DMS 273 treated with DMSO at 0.1 percent for 48 hours (cell line): ENCODE data around the gene AZGP1.
"Not testable (repeated sequence)": the region's sequence is repeated elsewhere in the genome, so short reads cannot be mapped to it uniquely, and the experiment has no call there.

Source experiments
- DNase-seq: peaks from one replicate; lab custom pipeline; 2025; lab: John Stamatoyannopoulos, UW

The AZGP1 gene

GRCh38 chr7:99975782-99976521 is at the start of gene AZGP1:
AZGP1 (minus strand) TSS chr7:99976031; CDS start chr7:99976020, 11 bp downstream.
- DNase-seq, result no peak

GRCh38 chr7:100024020-100024619 is 48.3 kb upstream of the AZGP1 start:
- DNase-seq, result no peak

- no peak for DNase-seq
Measured at GRCh38 chr7:100023526-100023925, 47.7 kb upstream of the AZGP1 start.

GRCh38 chr7:100022621-100023020 is 46.8 kb upstream of the AZGP1 start:
- no peak for DNase-seq

- DNase-seq, result no peak
Measured at GRCh38 chr7:100021297-100021696, 45.5 kb upstream of the AZGP1 start.

GRCh38 chr7:100019908-100020307 is 44.1 kb upstream of the AZGP1 start:
- DNase-seq, result no peak

GRCh38 chr7:100017875-100018274 is 42.0 kb upstream of the AZGP1 start:
- no peak for DNase-seq

GRCh38 chr7:100017300-100017699 is 41.5 kb upstream of the AZGP1 start:
- DNase-seq, result no peak

GRCh38 chr7:100016215-100016901 is 40.5 kb upstream of the AZGP1 start:
- no peak for DNase-seq

GRCh38 chr7:100015232-100016214 is 39.7 kb upstream of the AZGP1 start, which contains the start of gene ZKSCAN1:
ZKSCAN1 (plus strand) TSS chr7:100015596; CDS start chr7:100023507, 7,911 bp downstream.
- DNase-seq, result peak; percentile 86

GRCh38 chr7:100013328-100013676 is 37.5 kb upstream of the AZGP1 start:
- DNase-seq, result no peak

- not testable (repeated sequence) for DNase-seq
Measured at GRCh38 chr7:100012385-100013327, 36.8 kb upstream of the AZGP1 start.

GRCh38 chr7:100011516-100011915 is 35.7 kb upstream of the AZGP1 start:
- no peak for DNase-seq

- no peak for DNase-seq
Measured at GRCh38 chr7:100010901-100011300, 35.1 kb upstream of the AZGP1 start.

GRCh38 chr7:100009952-100010351 is 34.1 kb upstream of the AZGP1 start:
- DNase-seq, result not testable (repeated sequence)

GRCh38 chr7:100008525-100008924 is 32.7 kb upstream of the AZGP1 start:
- DNase-seq, result no peak

GRCh38 chr7:100007887-100008286 is 32.1 kb upstream of the AZGP1 start:
- DNase-seq, result no peak

GRCh38 chr7:100003711-100004661 is 28.2 kb upstream of the AZGP1 start:
- no peak for DNase-seq

- DNase-seq, result no peak
Measured at GRCh38 chr7:100000239-100000638, 24.4 kb upstream of the AZGP1 start.
